Fibroblast of the conjunctiva (primary cell): ENCODE data around the gene PAK4.
"Not testable (repeated sequence)": the region's sequence is repeated elsewhere in the genome, so short reads cannot be mapped to it uniquely, and the experiment has no call there.

Source experiments
- DNase-seq: peaks from one replicate; pipeline ENCODE4 v3.0.0-alpha.2; 2010; ENCODE audit warnings: low read depth

PAK4 gene

GRCh38 chr19:39100500-39101166, 25.0 kb upstream of the PAK4 start:
- no peak for DNase-seq

DNA sequence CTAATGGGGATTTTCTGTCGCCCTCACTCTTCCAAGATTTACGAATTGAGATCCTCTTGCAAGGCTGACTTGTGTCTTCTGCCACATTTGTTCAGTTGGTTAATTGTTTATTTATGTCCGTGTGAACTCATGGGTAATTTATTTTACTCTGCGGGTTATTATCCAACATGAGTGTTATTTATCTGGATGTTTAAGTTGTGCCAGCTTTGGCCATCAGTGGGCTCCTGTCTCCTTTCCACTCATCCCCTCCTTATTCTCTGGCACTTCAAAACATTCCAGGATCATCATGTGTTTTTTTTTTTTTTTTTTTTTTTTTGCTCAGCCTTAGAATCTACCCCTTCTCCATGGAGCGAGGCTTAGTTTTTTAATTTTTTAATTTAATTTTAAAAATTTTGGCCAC, 22.4 kb upstream of the PAK4 start:
- DNase-seq, result no peak

- DNase-seq, result no peak
Measured at GRCh38 chr19:39104186-39104596, 21.4 kb upstream of the PAK4 start.

DNA sequence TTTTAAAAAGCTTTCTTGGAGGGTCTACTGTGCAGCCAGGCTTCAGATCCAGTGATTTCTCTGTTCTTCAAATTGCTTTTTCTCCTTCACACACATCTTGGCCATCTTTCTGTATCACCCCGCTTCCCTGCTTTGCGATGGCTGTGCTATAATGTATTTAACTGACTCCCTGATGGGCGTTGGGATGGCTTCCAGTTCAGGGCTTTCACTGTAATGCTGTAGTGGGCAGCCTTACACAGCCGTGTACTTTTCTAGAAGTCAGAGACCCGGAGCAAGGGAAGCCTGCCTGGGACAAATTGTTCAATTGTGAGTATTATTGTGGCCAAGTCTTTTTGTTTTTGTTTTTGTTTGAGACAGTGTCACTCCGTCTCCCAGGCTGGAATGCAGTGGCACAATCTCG, 19.4 kb upstream of the PAK4 start:
- DNase-seq, result no peak

GRCh38 chr19:39109641-39110040, 15.9 kb upstream of the PAK4 start:
- DNase-seq, result no peak

DNA sequence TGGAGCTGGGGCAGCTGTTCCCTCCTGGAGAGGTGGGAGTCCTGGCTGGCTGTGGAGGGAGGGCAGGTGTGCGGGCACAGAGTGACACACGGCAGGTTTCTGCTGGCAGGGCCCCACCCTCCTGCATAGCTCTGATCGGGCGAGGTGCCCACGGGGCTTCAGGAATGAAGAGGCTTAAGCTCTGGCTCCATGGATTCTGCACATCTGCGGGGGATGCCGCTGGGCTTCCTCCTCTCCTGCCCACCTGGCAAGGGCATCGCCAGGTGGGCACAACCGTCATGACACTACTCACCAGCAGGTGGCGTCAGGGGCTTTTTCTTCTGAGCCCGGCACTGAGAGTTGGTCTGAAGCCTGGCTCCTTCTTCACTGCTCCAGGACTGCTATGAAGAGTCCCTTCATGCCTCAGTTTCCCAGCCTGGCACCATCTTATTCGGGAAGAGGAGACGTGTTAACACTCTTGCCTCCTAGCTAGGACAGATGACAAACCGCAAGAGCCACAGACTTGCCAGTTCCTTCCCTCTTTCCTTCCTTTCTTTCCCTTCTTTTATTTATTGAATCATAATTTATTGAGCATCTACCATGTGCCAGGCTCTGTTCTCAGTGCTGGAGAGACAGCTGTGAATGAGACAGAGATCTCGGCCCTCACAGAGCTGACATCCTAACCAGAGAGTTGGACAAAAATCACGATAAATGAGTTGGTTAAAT, 15.2 kb upstream of the PAK4 start:
- DNase-seq, result no peak

GRCh38 chr19:39111593-39112199, 13.9 kb upstream of the PAK4 start:
- no peak for DNase-seq

DNA sequence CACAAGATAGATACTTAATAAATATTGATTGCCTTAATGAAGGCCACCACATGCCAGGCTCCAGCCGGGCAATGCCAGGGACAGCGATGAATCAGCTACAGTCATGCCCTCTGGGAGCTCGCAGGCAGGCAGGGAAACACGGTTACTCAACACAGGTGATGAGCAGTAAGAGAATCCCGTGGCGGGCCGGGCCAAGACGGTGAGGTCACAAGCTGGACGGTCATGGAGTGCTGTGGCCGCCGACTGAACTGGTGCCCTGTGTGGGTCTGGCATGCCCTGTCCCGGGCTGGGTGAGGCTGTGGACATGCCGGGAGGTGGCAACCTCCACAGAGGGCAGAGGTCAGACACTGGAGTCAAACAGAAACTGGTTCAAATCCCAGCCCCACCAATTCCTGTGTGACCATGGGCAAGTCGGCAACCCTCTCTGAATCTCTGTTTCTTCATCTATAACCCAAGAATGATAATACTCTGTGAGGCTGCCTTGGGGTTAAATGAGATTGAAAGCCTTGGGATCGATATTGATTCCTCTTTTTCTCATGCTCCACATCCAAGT, 13.2 kb upstream of the PAK4 start:
- DNase-seq, result no peak

- DNase-seq, result no peak
Measured at GRCh38 chr19:39113199-39113598, 12.4 kb upstream of the PAK4 start.

DNA sequence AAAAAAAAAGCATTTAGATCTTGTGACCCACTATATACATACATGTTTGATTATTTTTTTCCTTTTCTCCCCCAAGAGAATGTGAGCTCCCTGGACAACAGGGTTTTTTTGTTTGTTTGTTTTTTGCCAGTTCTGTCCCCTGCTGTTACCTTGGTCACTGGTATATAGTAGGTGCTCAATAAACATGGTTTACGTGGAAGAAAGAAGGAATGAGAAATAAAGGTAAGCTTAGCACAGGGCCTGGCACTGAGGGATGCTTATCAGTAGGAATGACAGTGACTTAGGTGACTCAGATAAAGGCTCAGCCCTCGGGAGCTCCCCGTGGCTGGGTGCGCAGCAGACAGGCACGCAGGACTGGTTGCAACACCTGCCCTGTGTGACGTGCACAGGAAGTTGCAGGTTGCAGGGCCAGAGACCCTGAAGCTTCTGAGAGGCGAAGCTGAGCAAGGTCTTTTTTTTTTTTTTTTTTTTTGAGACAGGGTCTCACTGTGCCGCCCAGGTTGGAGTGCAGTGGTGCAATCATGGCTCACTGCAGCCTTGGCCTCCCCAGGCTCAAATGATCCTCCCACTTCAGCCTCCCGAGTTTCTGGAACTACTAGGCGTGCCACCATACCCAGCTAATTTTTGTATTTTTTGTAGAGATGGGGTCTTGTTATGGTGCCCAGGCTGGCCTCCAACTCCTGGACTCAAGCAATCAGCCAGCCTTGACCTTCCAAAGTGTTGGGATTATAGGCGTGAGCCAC, 10.3 kb upstream of the PAK4 start:
- DNase-seq, result no peak

- DNase-seq, result not testable (repeated sequence)
Measured at GRCh38 chr19:39117023-39117422, 8.6 kb upstream of the PAK4 start.

GRCh38 chr19:39119830-39120229, 5.8 kb upstream of the PAK4 start:
- no peak for DNase-seq

GRCh38 chr19:39122934-39123731, 2.5 kb upstream of the PAK4 start:
- no peak for DNase-seq

- DNase-seq, result no peak
Measured at GRCh38 chr19:39124136-39124764, 1.3 kb upstream of the PAK4 start.

DNA sequence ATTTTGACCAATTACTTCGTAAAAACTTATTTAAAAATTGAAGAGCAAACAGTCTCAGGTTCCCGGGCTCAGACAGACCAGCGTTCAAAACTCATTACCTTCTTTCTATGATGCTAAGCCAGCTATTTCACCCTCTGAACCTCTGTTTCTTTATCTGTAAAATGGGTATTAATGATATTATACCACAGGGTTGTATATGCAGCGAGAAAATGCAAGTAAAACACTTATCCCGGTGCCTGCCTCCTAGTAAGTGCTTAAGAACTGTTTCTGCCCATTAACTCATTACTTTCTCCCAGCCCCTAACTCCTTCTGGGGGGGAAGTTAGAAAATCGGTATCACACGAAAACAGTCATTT, 410 bp upstream of the PAK4 start:
- no peak for DNase-seq

DNA sequence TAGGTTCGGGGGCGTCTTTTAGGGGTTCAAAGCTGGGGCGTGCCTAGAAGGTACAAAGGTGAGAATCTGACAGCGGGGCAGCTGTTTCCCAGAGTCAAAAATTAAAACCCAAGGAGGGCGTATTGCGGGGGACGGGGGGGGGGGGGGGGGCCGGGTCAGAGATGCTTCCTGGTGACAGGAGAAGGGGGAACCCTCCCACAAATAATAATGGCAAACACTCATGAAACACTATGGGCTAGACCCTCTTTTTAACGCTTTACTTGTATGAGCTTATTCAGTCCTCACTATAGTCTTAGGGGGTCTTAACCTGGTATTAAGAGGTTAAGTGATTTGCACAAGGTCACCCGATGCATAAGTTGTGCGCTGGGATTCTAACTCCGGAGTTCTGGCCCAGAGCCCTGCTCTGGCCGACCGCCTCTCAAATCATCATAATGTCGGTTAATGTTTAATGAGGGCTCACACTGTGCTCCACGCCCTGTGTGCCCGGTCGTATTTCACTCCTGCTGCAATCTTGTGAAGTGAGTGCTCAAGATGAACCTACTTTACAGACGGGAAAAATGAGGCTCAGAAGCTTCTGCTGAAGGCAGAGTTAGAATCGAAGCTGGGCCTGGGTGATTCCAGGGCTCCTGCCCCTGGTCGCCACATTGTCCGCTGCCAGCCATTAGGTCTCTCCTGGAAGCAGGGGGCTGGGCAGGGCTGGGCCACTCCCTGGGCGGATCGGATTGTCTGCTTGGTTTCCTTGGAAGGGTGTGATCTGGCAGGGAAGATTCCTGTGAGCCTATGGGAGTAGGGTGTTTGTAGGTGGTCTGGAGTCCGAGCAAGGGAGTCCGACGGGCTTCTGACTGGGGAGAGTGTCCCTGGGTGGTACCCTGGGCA, 964 bp downstream of the PAK4 start:
- DNase-seq, result no peak

DNA sequence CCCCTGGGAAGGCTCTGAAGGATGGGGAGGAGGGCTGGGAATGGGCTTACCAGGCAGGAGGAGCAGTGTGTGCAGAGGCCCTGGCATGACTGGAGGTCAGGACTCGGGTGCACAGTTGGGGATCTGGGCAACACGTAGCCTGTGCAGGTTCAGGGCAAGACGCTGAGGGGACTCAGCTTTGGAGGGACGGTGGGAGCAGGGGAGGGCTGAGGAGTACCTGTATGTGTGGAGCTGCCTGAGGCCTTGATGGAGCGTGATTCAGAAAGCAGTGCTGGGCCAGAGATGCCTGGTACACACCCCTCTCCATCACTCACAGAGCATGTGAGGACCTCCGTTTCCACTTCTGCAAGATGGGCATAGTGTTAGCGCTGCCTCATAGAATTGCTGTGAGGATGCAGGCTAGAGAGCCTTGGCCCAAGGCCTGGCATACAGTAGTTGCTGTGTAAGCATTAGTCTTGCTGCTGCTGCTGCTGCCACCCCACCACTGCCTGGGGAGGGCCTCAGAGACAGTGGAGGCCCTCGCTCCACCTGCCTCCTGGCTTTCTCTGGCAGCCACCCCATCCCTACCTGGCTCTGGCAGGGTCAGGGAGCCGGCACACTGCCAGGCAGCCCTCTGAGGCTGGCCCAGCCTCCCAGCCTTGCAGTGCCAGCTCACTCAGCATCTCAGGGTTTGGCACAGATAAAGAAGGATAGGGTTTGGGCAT, 2.4 kb downstream of the PAK4 start:
- no peak for DNase-seq

DNA sequence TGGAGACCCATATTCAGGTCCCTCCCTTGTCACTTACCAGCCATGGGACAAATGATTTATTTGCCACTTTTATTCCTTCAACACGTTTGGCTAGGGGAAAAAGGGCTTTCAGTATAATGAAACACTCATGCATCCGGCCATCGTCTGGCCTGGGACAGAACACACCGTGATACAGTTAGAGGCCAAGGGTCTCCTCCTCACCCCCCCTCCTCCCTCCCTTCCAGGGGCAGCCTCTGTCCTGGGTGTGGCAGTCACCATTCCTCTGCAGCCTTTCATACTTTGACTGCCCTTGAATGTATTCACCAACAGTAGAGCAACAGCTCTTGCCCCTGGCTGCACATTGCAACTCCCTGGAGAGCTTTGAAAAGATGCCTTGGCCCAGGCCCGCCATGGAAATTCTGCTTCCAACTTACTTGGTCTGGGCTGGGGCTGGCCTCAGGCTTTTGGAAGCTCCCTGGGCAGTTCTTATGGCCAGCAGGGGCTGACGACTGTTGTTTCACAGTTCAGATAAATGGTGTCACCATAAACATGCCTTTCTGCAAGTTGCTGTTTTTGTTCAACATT, 3.0 kb downstream of the PAK4 start:
- no peak for DNase-seq

DNA sequence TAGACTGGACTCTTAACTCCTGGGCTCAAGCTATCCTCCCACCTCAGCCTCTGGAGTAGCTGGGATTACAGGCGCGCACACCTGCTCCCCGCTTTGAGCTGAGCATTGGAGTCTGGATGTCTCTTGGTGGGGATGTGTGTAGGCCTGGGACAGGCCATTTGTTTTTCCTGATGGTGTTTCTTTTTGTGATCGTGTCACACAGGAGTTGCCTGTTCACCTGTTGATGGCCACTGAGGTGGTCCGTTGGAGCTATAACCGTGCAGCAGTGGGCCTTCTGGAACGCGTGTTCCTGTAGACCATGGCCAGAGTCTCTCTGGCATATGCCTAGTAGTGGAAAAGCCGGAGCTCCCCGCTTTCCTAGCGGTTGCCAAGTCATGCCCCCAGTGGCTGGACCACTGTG, 3.5 kb downstream of the PAK4 start:
- DNase-seq, result no peak
